ENCODE results near the gene RAB11FIP4. TPM values are rescaled to one million over a fixed set of nuclear protein-coding genes. Genes with fewer than 3 reads are reported as not detected.

The RAB11FIP4 gene
- polyA plus RNA-seq, 1 of the 3 experiments (the other 2 are of a cell fraction) = 9.4 TPM

DNA sequence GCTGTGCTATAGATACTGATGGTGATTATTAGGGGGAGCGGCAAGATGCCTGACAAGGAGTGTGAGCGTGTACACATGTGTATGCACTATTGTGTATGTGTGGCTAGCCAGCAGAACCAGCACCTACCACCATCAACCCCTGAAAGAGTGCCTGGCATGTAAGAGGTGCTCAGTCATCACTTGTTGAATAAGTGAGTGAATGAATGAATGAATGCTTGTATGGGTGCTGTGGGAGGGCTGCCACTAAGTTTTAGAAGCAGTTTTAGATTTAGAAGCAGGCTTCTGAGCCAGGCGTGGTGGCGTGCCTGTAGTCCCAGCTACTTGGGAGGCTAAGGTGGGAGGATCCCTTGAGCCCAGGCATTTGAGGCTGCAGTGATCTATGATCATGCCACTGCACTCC is 37.0 kb downstream of the RAB11FIP4 start (continued):
- TF ChIP-seq, protein P1, sequence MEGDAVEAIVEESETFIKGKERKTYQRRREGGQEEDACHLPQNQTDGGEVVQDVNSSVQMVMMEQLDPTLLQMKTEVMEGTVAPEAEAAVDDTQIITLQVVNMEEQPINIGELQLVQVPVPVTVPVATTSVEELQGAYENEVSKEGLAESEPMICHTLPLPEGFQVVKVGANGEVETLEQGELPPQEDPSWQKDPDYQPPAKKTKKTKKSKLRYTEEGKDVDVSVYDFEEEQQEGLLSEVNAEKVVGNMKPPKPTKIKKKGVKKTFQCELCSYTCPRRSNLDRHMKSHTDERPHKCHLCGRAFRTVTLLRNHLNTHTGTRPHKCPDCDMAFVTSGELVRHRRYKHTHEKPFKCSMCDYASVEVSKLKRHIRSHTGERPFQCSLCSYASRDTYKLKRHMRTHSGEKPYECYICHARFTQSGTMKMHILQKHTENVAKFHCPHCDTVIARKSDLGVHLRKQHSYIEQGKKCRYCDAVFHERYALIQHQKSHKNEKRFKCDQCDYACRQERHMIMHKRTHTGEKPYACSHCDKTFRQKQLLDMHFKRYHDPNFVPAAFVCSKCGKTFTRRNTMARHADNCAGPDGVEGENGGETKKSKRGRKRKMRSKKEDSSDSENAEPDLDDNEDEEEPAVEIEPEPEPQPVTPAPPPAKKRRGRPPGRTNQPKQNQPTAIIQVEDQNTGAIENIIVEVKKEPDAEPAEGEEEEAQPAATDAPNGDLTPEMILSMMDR (IDR thresholded peaks at IDR 0.05) = no peak
- no peak for TF ChIP-seq CHD2 (IDR thresholded peaks at IDR 0.05; ENCODE audit: low read length, partially characterized antibody)

DNA sequence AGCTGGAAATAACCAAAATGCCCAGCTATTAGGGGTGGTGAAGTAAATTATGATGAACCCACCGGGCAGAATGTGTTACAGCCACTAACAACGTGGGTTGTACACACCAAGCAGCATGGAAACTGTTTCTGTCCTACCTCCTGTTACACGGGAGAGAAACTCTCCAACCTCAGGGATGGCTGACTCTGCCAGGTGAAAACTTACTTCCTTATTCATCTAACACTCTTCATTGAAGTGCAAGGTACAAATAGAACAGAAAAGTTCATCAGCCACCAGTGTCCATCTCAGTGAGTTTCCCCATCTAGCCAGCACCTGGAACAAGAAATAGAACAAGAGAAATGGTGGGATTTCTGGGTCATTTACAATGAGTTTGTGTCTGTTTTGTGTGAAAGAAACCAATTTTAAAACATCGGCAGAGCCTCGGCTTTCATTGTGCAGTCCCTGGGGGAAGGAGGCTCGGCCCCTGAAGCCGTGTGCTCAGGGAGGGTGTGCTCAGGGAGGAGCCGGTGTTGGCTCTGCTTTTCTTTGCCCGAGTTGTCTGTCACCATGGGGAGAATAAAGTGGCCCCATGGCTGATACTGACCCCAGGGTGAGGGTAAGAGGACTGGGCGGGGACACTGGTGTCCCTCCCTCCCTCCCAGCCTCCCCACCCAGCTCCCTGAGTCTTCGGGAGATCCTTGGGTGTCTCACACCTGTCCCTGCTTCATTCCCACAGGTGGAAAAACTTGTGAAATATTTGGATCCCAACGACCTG is 39.8 kb downstream of the RAB11FIP4 start:
- ChIA-PET CTCF (interaction anchor here (1.1 to 1.9 kb wide), 2 partner anchors 20 to 42 kb away, joined by 3 to 5 read pairs; no protein-coding TSS in a partner anchor), POLR2A (no interaction called here)

More for the DNA sequence above, 39.8 kb downstream of the RAB11FIP4 start:
- DNase-seq = no peak
- Histone ChIP-seq H3K27me3 (ENCODE audit: insufficient read depth) (no peaks in the 10 kb centered on the region), H3K9ac (no peak overlapping the region), H3K27ac (ENCODE audit: low read depth in 2 of 2, low read length in 1 of 2) (no peak overlapping the region), H3K4me3 (ENCODE audit: low read depth in 2 of 2, low read length in 1 of 2) (no peak overlapping the region), H2AFZ (ENCODE audit: low read depth) (no peak overlapping the region), H3K36me3 (replicated peaks in 1 of 2; ENCODE audit: control insufficient read depth in 1 of 2, insufficient read depth in 2 of 2, low read length in 1 of 2) (no peaks in the 10 kb centered on the region), H3K4me1 (ENCODE audit: control insufficient read depth in 1 of 2, insufficient read depth in 2 of 2, low read depth in 1 of 2, low read length in 1 of 2) (peaks cover 0 to 17% of the 10 kb centered on the region in 2 experiments; a peak in 2 of 4 replicates), H4K20me1 (ENCODE audit: insufficient read depth) (no peaks in the 10 kb centered on the region), H3K9me3 (no peaks in the 10 kb centered on the region), H3K9me2 (no peaks in the 10 kb centered on the region), H3K4me2 (no peak overlapping the region), H3F3A (replicated peaks; ENCODE audit: insufficient read depth) (no peaks in the 10 kb centered on the region), H3K79me2 (ENCODE audit: insufficient read depth) (no peaks in the 10 kb centered on the region)
- no peak for TF ChIP-seq FOXJ3 (CRISPR knock-in tag; IDR thresholded peaks at IDR 0.05)
- TF ChIP-seq RXRA (IDR thresholded peaks at IDR 0.05; ENCODE audit: borderline replicate concordance, low read depth) = no peak
- TF ChIP-seq, protein P2, sequence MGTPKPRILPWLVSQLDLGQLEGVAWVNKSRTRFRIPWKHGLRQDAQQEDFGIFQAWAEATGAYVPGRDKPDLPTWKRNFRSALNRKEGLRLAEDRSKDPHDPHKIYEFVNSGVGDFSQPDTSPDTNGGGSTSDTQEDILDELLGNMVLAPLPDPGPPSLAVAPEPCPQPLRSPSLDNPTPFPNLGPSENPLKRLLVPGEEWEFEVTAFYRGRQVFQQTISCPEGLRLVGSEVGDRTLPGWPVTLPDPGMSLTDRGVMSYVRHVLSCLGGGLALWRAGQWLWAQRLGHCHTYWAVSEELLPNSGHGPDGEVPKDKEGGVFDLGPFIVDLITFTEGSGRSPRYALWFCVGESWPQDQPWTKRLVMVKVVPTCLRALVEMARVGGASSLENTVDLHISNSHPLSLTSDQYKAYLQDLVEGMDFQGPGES (IDR thresholded peaks at IDR 0.05; ENCODE audit: low read depth, low read length) = no peak
- no peak for TF ChIP-seq TAF1 (IDR thresholded peaks at IDR 0.05; ENCODE audit: borderline replicate concordance, low read depth, low read length)
- TF ChIP-seq FOSL2 (IDR thresholded peaks at IDR 0.05; ENCODE audit: borderline replicate concordance, low read depth) = no peak
- TF ChIP-seq ELF1 (IDR thresholded peaks at IDR 0.05) = no peak
- no peak for TF ChIP-seq JUND (IDR thresholded peaks at IDR 0.05)
- no peak for TF ChIP-seq RFX5 (IDR thresholded peaks at IDR 0.05; ENCODE audit: low read length)
- TF ChIP-seq, protein P3, sequence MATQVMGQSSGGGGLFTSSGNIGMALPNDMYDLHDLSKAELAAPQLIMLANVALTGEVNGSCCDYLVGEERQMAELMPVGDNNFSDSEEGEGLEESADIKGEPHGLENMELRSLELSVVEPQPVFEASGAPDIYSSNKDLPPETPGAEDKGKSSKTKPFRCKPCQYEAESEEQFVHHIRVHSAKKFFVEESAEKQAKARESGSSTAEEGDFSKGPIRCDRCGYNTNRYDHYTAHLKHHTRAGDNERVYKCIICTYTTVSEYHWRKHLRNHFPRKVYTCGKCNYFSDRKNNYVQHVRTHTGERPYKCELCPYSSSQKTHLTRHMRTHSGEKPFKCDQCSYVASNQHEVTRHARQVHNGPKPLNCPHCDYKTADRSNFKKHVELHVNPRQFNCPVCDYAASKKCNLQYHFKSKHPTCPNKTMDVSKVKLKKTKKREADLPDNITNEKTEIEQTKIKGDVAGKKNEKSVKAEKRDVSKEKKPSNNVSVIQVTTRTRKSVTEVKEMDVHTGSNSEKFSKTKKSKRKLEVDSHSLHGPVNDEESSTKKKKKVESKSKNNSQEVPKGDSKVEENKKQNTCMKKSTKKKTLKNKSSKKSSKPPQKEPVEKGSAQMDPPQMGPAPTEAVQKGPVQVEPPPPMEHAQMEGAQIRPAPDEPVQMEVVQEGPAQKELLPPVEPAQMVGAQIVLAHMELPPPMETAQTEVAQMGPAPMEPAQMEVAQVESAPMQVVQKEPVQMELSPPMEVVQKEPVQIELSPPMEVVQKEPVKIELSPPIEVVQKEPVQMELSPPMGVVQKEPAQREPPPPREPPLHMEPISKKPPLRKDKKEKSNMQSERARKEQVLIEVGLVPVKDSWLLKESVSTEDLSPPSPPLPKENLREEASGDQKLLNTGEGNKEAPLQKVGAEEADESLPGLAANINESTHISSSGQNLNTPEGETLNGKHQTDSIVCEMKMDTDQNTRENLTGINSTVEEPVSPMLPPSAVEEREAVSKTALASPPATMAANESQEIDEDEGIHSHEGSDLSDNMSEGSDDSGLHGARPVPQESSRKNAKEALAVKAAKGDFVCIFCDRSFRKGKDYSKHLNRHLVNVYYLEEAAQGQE (IDR thresholded peaks at IDR 0.05; ENCODE audit: low read depth, low read length) = no peak
- TF ChIP-seq NRF1 (IDR thresholded peaks at IDR 0.05; ENCODE audit: low read depth, low read length) = no peak
- WGBS (ENCODE audit: low lambda C conversion rate) = 73% methylated on average over 10 of the region's 12 CpGs
